NCI-H1930 (cell line): ENCODE results near the gene TUBB.
"Not testable (repeated sequence)": the region's sequence is repeated elsewhere in the genome, so short reads cannot be mapped to it uniquely, and the experiment has no call there.

Experiments used
- DNase-seq, 2 experiments: peaks; one replicate each; lab custom pipeline; 2025; lab: John Stamatoyannopoulos, UW

TUBB gene

DNA sequence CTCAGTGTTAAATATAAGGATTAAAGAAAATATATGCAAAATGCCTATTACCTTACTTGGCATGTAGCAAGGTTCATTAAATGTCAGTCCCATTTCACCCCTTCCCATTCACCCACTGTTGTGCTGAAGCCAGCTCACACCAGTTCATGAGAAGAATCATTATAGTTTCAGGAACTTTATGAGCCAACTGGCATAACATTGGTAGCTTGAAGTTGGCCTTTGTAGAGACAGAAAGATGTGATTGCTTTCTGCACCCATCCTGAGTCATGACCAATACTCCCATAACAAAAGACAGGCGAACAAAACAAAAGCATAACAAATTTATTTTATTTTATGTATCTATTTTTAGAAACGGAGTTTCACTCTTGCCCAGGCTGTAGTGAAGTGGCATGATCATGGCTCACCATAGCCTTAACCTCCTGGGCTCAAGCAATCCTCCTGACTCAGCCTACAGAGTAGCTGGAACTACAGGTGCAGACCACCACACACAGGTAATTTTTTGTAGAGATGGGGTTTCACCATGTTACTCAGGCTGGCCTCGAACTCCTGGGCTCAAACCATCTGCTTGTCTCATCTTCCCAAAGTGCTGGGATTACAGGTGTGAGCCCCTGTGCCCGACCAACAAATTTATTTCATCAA lies 41.8 kb downstream of the TUBB start:
- DNase-seq: no peak

GRCh38 chr6:30763155-30763617 lies 43.0 kb downstream of the TUBB start:
- DNase-seq: no peak

- no peak for DNase-seq
These were observed 43.7 kb downstream of the TUBB start for GRCh38 chr6:30763618-30764489.

- DNase-seq: not testable (repeated sequence)
These were observed 44.4 kb downstream of the TUBB start for GRCh38 chr6:30764490-30765043.

- DNase-seq: not testable (repeated sequence)
These were observed 45.3 kb downstream of the TUBB start for GRCh38 chr6:30765495-30765894.

GRCh38 chr6:30766461-30767157 lies 46.5 kb downstream of the TUBB start:
- DNase-seq: no peak

GRCh38 chr6:30767158-30767943 lies 47.2 kb downstream of the TUBB start:
- no peak for DNase-seq

DNA sequence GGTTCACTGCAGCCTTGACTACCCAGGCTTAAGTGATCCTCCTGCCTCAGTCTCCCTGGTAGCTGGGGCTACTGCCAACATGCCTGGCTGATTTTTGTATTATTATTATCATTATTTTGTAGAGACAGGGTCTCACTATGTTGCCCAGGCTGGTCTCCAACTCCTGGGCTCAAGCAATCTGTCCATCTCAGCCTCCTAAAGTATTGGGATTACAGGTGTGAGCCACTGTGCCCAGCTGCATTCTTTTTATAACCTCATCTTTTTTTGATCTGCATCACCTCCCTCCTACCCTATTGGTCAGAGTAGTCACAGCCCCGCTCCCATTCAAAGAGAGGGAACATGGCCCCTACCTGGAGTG lies 47.8 kb downstream of the TUBB start:
- DNase-seq: no peak

DNA sequence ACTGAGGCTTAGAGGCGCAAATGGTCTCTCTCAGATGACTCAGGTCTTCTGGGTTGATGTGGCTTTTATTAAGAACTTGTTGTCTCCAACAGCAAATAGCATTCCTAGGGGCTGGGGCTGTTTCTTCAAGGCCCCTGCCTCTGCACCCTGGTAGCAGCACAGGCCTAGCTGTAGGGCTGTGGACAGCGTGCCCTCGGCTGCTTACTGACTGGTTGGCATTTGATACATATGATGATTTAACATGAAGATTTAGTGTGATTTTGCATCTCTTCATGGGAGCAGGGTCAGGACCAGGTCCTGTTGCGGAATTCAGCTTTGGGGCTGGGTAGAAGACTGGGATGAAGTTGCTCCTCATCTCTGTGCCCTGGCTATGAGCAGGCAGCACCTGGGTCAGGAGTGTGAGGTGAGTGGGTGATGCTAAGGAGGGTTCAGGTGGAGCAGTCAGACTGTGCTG lies 48.5 kb downstream of the TUBB start:
- DNase-seq: no peak

DNA sequence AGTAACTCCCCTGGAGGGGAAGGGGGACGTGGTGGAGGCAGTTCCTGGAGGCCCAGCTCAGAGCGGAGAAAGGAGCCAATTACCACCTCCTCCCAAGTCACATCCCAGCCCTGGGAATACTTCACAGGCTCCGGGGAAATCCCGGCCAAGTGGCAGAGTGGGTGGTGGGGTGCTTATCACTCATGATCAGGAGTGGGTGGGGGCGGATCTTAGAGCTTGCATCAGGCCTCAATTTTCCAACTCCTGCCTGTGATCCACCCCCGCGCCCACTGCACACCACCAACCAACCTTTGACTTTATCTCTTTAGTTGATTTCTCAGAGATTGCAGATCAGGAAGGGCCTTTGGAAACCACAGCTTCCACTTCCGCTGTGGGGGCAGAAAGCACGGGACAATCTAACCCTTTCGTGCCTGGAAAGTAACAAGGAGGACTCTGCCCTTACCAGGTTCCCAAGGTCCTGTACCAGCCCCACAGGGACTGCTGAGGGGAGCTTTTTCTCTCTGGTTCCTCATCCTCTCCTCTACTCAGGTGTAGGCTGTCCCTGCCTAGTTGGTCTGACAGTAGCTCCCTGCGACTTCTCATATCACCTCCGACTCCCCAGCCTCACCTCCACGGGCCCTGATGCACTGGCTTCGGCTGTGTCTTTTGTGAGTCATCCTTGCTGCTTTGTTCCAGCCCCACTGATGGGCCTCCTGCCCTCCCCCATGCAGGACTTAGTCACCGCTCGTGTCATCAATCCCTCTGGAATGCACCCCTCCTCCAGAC lies 49.1 kb downstream of the TUBB start:
- DNase-seq: no peak

- DNase-seq: no peak
These were observed 49.8 kb downstream of the TUBB start for GRCh38 chr6:30769853-30770524.

GRCh38 chr6:30770592-30770991 lies 50.4 kb downstream of the TUBB start:
- no peak for DNase-seq

GRCh38 chr6:30774701-30775100 lies 54.5 kb downstream of the TUBB start:
- no peak for DNase-seq
